Measurements from ENCODE around the gene WNT5B. TPM values are rescaled to one million over a fixed set of nuclear protein-coding genes. Genes with fewer than 3 reads are reported as not detected.

WNT5B gene
- total and polyA plus RNA-seq, 9 of the 15 experiments (the other 6 are each of a cell fraction or from before 2014, with no cell fraction given): 0.42 to 16.8 (median 5.4) TPM

DNA sequence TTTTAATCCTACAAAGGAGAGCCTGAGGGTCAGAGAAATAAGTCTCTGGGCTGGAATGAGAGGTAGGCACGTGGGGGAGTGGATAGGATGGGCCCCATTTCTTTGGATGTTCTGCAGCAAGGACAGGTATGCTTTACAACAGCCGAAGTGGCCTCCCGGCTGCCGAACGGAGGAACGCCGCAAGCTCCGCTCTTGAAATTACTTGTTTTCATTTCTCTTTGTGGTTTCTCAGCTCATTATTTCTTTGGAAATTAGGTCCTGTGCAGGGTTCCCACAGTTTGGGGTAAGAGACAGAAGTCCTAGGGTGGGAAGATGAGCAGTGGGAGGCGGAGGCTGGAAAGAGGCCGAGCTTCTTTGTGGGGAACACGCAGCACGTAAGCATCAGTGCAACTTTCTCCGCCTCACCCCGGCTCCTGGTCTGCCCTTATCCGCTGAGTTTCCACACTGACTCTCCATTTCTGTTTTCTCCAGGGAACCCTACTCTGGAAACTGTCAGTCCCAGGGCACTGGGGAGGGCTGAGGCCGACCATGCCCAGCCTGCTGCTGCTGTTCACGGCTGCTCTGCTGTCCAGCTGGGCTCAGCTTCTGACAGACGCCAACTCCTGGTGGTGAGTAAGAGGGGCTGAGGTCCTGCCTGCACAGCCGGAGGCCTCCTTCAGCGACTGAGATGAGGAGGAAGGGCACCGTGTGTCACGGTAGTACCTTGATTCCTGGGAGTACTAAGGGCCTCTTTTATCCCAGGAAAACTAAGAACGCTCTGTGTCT is 2.0 kb downstream of the WNT5B start:
- POLR2A ChIA-PET: interaction anchor here (0.8 to 0.9 kb wide), 2 partner anchors 14 to 25 kb away, joined by 3 read pairs; no protein-coding TSS in a partner anchor
- no peak overlapping the region for H2AFZ ChIP-seq (ENCODE audit: low read depth, low read length)
- 80% methylated on average over 20 of the region's 23 CpGs for WGBS (ENCODE audit: insufficient coverage, low coverage, missing lambda C conversion rate)
- TF ChIP-seq RAD51 (IDR thresholded peaks at IDR 0.05; ENCODE audit: borderline replicate concordance, low read depth): no peak
- TF ChIP-seq SPI1 (IDR thresholded peaks at IDR 0.05; ENCODE audit: borderline replicate concordance, low read depth, low read length): no peak
- TF ChIP-seq ZBTB17 (CRISPR knock-in tag; IDR thresholded peaks at IDR 0.05): no peak
- TF ChIP-seq, protein P1, sequence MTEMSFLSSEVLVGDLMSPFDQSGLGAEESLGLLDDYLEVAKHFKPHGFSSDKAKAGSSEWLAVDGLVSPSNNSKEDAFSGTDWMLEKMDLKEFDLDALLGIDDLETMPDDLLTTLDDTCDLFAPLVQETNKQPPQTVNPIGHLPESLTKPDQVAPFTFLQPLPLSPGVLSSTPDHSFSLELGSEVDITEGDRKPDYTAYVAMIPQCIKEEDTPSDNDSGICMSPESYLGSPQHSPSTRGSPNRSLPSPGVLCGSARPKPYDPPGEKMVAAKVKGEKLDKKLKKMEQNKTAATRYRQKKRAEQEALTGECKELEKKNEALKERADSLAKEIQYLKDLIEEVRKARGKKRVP (CRISPR knock-in tag; IDR thresholded peaks at IDR 0.05): no peak
- no peak for TF ChIP-seq CREB1 (IDR thresholded peaks at IDR 0.05)
- TF ChIP-seq CREB1 (CRISPR knock-in tag; IDR thresholded peaks at IDR 0.05): no peak
- TF ChIP-seq TCFL5 (CRISPR knock-in tag; conservative IDR thresholded peaks at IDR 0.05): no peak
- TF ChIP-seq, protein P2, sequence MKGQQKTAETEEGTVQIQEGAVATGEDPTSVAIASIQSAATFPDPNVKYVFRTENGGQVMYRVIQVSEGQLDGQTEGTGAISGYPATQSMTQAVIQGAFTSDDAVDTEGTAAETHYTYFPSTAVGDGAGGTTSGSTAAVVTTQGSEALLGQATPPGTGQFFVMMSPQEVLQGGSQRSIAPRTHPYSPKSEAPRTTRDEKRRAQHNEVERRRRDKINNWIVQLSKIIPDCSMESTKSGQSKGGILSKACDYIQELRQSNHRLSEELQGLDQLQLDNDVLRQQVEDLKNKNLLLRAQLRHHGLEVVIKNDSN (CRISPR knock-in tag; IDR thresholded peaks at IDR 0.05): no peak
- no peak for TF ChIP-seq JUND (IDR thresholded peaks at IDR 0.05; ENCODE audit: borderline replicate concordance, low read depth, low read length)
- TF ChIP-seq JUND (tag; IDR thresholded peaks at IDR 0.05; ENCODE audit: borderline replicate concordance, low read depth, low read length): no peak
- no peak for TF ChIP-seq ZNF184 (CRISPR knock-in tag; IDR thresholded peaks at IDR 0.05)
- no peak for TF ChIP-seq ZNF133 (CRISPR knock-in tag; IDR thresholded peaks at IDR 0.05)
- TF ChIP-seq, protein P3, sequence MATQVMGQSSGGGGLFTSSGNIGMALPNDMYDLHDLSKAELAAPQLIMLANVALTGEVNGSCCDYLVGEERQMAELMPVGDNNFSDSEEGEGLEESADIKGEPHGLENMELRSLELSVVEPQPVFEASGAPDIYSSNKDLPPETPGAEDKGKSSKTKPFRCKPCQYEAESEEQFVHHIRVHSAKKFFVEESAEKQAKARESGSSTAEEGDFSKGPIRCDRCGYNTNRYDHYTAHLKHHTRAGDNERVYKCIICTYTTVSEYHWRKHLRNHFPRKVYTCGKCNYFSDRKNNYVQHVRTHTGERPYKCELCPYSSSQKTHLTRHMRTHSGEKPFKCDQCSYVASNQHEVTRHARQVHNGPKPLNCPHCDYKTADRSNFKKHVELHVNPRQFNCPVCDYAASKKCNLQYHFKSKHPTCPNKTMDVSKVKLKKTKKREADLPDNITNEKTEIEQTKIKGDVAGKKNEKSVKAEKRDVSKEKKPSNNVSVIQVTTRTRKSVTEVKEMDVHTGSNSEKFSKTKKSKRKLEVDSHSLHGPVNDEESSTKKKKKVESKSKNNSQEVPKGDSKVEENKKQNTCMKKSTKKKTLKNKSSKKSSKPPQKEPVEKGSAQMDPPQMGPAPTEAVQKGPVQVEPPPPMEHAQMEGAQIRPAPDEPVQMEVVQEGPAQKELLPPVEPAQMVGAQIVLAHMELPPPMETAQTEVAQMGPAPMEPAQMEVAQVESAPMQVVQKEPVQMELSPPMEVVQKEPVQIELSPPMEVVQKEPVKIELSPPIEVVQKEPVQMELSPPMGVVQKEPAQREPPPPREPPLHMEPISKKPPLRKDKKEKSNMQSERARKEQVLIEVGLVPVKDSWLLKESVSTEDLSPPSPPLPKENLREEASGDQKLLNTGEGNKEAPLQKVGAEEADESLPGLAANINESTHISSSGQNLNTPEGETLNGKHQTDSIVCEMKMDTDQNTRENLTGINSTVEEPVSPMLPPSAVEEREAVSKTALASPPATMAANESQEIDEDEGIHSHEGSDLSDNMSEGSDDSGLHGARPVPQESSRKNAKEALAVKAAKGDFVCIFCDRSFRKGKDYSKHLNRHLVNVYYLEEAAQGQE (IDR thresholded peaks at IDR 0.05; ENCODE audit: borderline replicate concordance): no peak
- TF ChIP-seq, protein P3 (CRISPR knock-in tag; IDR thresholded peaks at IDR 0.05; ENCODE audit: low read depth): no peak

More for the DNA sequence above, 2.0 kb downstream of the WNT5B start:
- BruUV-seq (replicated peaks): no TSS peak
- CTCF ChIA-PET (ENCODE audit: low intra/inter-chr PET ratio): no interaction called here
- H3K27me3 ChIP-seq (ENCODE audit: control insufficient read depth in 2 of 2, insufficient read depth in 2 of 2, low read length in 2 of 2): no peaks in the 10 kb centered on the region
- peaks cover 2 to 17% of the 10 kb centered on the region in 2 experiments; a peak in 3 of 5 replicates for H3K4me1 ChIP-seq (replicated peaks in 1 of 2; ENCODE audit: control insufficient read depth in 2 of 2, insufficient read depth in 2 of 2, low read length in 2 of 2)
- H3K9me1 ChIP-seq (ENCODE audit: control insufficient read depth, insufficient read depth, low read length): no peaks in the 10 kb centered on the region
- DNase-seq (ENCODE audit: extremely low read depth in 1 of 4, low spot score in 3 of 4): no peak
- no peak for ATAC-seq
- no peaks in the 10 kb centered on the region for H3K9me3 ChIP-seq (replicated peaks; ENCODE audit: control insufficient read depth, insufficient read depth, low read depth, low read length)
- H4K20me1 ChIP-seq (replicated peaks; ENCODE audit: control insufficient read depth, insufficient read depth, low read length): no peaks in the 10 kb centered on the region
- in situ Hi-C loops (cut with MboI) (no loop called here), intact Hi-C loops (cut with micrococcal nuclease) (no loop called here)
- no peak overlapping the region for H3K27ac ChIP-seq (ENCODE audit: extremely low read depth, low read depth, low read length)
- no peak overlapping the region for H3K4me2 ChIP-seq (ENCODE audit: insufficient read depth, low read length)
- no peak overlapping the region for H3K4me3 ChIP-seq
- no peaks in the 10 kb centered on the region for H3K36me3 ChIP-seq (ENCODE audit: control insufficient read depth, insufficient read depth, low read length)
- 0 out of 4 replicates have a peak overlapping the region, but pooled peaks of 1 of the 2 experiments have one; percentile 17 for H3K9ac ChIP-seq (ENCODE audit: insufficient read depth in 1 of 2, low read depth in 2 of 2, low read length in 2 of 2)
- H3K79me2 ChIP-seq (ENCODE audit: control insufficient read depth, insufficient read depth, low read length): no peaks in the 10 kb centered on the region
- no peak for FAIRE-seq

Measured in K562 (cell line).